Neural progenitor cell (in vitro differentiated cells): ENCODE measurements around the gene PLXNA4. TPM values are rescaled to one million over a fixed set of nuclear protein-coding genes. Genes with fewer than 3 reads are reported as not detected.

Experiments
- DNase-seq: peaks from one replicate; pipeline ENCODE4 v3.0.0-alpha.2; 2016; ENCODE audit warnings: low spot score
- H2AFZ ChIP-seq: fragments of 200-600 bp; sonication (generic); replicated peaks from 2 replicates; pipeline ENCODE4 v1.6.1; 2016; ENCODE audit warnings: antibody characterized with exemption
- H3F3A ChIP-seq: fragments of 200-600 bp; sonication (generic); 2 replicates; pipeline ENCODE4 v1.6.1; 2016; ENCODE audit warnings: antibody characterized with exemption, low read depth
- H3K27ac ChIP-seq: fragments of 200-600 bp; sonication (generic); 2 replicates; pipeline ENCODE4 v1.5.1; 2016; ENCODE audit warnings: mild to moderate bottlenecking
- H3K27me3 ChIP-seq: fragments of 200-600 bp; sonication (generic); 2 replicates; pipeline ENCODE4 v1.6.1; 2016; ENCODE audit warnings: mild to moderate bottlenecking, moderate library complexity
- H3K36me3 ChIP-seq: fragments of 200-600 bp; sonication (generic); 2 replicates; pipeline ENCODE4 v1.5.1; 2016
- H3K4me1 ChIP-seq: fragments of 200-600 bp; sonication (generic); 2 replicates; pipeline ENCODE4 v1.6.1; 2016; ENCODE audit warnings: mixed run types
- H3K4me2 ChIP-seq: fragments of 200-600 bp; sonication (generic); 2 replicates; pipeline ENCODE4 v1.6.1; 2016
- H3K4me3 ChIP-seq: fragments of 200-600 bp; sonication (generic); 2 replicates; pipeline ENCODE4 v1.5.1; 2016
- H3K79me2 ChIP-seq: fragments of 200-600 bp; sonication (generic); 2 replicates; pipeline ENCODE4 v1.6.1; 2016; ENCODE audit warnings: low read depth
- H3K9ac ChIP-seq: fragments of 200-600 bp; sonication (generic); 2 replicates; pipeline ENCODE4 v1.6.1; 2016
- H3K9me3 ChIP-seq: fragments of 200-600 bp; sonication (generic); 2 replicates; pipeline ENCODE4 v1.5.1; 2016; ENCODE audit warnings: low read depth
- H4K20me1 ChIP-seq: fragments of 200-600 bp; sonication (generic); 2 replicates; pipeline ENCODE4 v1.6.1; 2016; ENCODE audit warnings: low read depth
- H3K27ac Mint-ChIP-seq: 3 replicates; pipeline ENCODE4 v1.8.0; 2021; ENCODE audit warnings: mixed read lengths
- H3K27me3 Mint-ChIP-seq: 2 replicates; pipeline ENCODE4 v1.8.0; 2022; ENCODE audit warnings: low read depth, mild to moderate bottlenecking, inconsistent platforms, moderate library complexity, mixed read lengths; ENCODE audit not compliant: insufficient read depth
- H3K36me3 Mint-ChIP-seq: 3 replicates; pipeline ENCODE4 v1.8.0; 2021; ENCODE audit warnings: mixed read lengths
- H3K4me1 Mint-ChIP-seq: 3 replicates; pipeline ENCODE4 v1.8.0; 2021; ENCODE audit warnings: mixed read lengths
- H3K4me3 Mint-ChIP-seq: 3 replicates; pipeline ENCODE4 v1.8.0; 2021; ENCODE audit warnings: mild to moderate bottlenecking, moderate library complexity, mixed read lengths
- H3K9me3 Mint-ChIP-seq: 3 replicates; pipeline ENCODE4 v1.8.0; 2020; ENCODE audit warnings: mixed read lengths
- EZH2 ChIP-seq: fragments of 200-600 bp; sonication (generic); IDR thresholded peaks from 2 replicates; pipeline ENCODE4 v1.6.1; 2017; ENCODE audit warnings: antibody characterized with exemption, mild to moderate bottlenecking, moderate library complexity
- EZH2phosphoT487 ChIP-seq: fragments of 200-600 bp; sonication (generic); IDR thresholded peaks from 2 replicates; pipeline ENCODE4 v1.6.1; 2017; ENCODE audit warnings: antibody characterized with exemption
- total RNA-seq: library from RNA; depleted of rRNA; stranded (reverse); fragments of >200 nt; gene quantifications from 2 replicates; pipeline ENCODE4 v1.2.3, GENCODE V29; 2015; ENCODE audit warnings: low replicate concordance
- TF ChIP-seq, protein P1 (sequence below): fragments of 200-600 bp; sonication (generic); IDR thresholded peaks from 2 replicates; pipeline ENCODE4 v1.5.1; 2017; ENCODE audit warnings: antibody characterized with exemption, mild to moderate bottlenecking

The PLXNA4 gene
- total RNA-seq, 1 donor from 2014 or later = 0.49 TPM

DNA sequence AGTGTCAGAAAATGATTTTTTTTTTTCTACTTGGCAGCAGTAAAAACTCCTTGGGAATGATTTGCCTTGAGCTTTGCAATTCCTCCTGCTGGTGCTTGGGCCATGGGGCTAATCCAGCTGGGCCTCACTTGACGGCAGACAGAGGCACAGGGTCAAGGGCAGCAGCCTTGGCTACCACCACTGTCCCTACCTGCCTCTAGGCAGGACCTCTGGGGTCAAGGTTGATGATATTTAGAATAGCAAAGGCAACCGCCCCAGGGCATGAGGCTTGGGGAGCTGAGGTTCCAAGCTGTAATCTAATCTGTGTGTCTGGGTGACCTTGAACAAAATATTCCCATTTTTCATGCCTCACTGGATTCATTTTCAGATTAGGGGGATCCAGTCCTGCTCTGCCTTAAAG lies 327.4 kb downstream of the PLXNA4 start:
- Mint-ChIP-seq H3K4me1 (peaks cover 24% of the 10 kb centered on the region), H3K36me3 (no peaks in the 10 kb centered on the region), H3K27ac (no peak overlapping the region), H3K9me3 (peaks cover 7% of the 10 kb centered on the region), H3K4me3 (no peak overlapping the region), H3K27me3 (peaks cover 3% of the 10 kb centered on the region)
- peaks cover 10% of the 10 kb centered on the region for H3F3A ChIP-seq
- H3K36me3 ChIP-seq = no peaks in the 10 kb centered on the region
- no peak overlapping the region for H3K4me2 ChIP-seq
- H3K27ac ChIP-seq = no peak overlapping the region
- no peaks in the 10 kb centered on the region for H3K9me3 ChIP-seq
- no peak overlapping the region for H2AFZ ChIP-seq
- no peaks in the 10 kb centered on the region for H4K20me1 ChIP-seq
- no peak overlapping the region for H3K9ac ChIP-seq
- no peak overlapping the region for H3K4me3 ChIP-seq
- TF ChIP-seq, protein P1, sequence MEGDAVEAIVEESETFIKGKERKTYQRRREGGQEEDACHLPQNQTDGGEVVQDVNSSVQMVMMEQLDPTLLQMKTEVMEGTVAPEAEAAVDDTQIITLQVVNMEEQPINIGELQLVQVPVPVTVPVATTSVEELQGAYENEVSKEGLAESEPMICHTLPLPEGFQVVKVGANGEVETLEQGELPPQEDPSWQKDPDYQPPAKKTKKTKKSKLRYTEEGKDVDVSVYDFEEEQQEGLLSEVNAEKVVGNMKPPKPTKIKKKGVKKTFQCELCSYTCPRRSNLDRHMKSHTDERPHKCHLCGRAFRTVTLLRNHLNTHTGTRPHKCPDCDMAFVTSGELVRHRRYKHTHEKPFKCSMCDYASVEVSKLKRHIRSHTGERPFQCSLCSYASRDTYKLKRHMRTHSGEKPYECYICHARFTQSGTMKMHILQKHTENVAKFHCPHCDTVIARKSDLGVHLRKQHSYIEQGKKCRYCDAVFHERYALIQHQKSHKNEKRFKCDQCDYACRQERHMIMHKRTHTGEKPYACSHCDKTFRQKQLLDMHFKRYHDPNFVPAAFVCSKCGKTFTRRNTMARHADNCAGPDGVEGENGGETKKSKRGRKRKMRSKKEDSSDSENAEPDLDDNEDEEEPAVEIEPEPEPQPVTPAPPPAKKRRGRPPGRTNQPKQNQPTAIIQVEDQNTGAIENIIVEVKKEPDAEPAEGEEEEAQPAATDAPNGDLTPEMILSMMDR = no peak
- TF ChIP-seq EZH2 (no peak), EZH2phosphoT487 (no peak)
- H3K27me3 ChIP-seq = no peaks in the 10 kb centered on the region
- no peaks in the 10 kb centered on the region for H3K79me2 ChIP-seq
- peaks cover 34% of the 10 kb centered on the region for H3K4me1 ChIP-seq
- DNase-seq = no peak

DNA sequence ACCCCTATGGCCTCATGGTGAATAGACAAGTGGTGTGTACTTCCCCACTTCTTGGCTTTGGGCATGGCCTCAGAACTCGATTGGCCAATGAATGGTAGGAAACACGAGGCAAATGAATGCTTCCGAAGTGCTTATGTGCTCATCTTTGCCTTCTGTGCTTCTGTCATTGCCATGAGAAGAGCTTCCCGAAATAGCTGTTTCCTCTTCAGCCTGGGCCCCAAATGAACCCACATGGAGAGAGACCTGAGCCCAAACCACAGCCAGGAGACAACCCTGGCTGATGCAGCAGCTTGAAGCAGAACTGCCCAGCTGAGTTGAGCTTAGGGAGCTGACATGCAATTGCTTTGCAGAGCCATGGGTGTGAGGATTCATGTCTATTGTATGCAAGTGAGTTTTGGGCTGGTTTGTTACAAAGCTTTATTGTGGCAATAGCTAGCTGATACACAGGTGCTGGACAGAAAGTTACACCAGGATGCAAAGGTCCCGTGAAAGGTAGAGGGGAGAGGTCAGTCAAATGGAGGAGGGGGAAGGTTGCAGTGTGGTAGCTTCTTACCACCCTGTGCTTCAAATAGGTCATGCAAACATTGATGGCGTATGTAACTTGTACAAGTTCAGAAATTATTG lies 328.2 kb downstream of the PLXNA4 start:
- no peak for DNase-seq
- Histone ChIP-seq H3K4me2 (no peak overlapping the region), H4K20me1 (no peaks in the 10 kb centered on the region), H3K4me1 (peaks cover 34% of the 10 kb centered on the region), H3K4me3 (no peak overlapping the region), H3K27me3 (no peaks in the 10 kb centered on the region), H3K36me3 (no peaks in the 10 kb centered on the region), H3F3A (peaks cover 10% of the 10 kb centered on the region), H3K79me2 (no peaks in the 10 kb centered on the region), H2AFZ (no peak overlapping the region), H3K27ac (no peak overlapping the region), H3K9ac (no peak overlapping the region), H3K9me3 (no peaks in the 10 kb centered on the region)
- Mint-ChIP-seq H3K9me3 (peaks cover 7% of the 10 kb centered on the region), H3K36me3 (no peaks in the 10 kb centered on the region), H3K27ac (no peak overlapping the region), H3K4me1 (peaks cover 24% of the 10 kb centered on the region), H3K27me3 (peaks cover 3% of the 10 kb centered on the region), H3K4me3 (no peak overlapping the region)
- TF ChIP-seq EZH2 = no peak
- no peak for TF ChIP-seq EZH2phosphoT487
- TF ChIP-seq, protein P1 = no peak

DNA sequence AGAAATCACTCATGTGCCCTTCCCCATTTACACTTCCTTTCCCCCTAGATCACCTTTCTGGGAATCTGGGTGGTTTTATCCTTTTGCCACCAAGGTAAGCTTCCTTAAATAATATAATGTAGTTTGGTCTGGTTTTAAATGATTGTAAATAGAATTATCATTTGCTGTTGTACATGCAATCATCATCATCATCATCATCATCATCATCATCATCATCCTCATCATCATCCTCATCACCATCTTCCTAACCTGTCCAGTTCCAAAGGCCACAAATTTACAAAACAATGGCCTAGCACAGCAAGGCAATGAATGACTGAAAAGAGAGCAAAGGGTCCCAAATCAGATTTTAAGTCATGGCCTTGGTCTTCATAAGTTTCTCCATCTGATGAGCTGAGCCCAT lies 329.7 kb downstream of the PLXNA4 start:
- Histone ChIP-seq H3K4me1 (peaks cover 30% of the 10 kb centered on the region), H3K4me2 (no peak overlapping the region), H3K27ac (no peak overlapping the region), H3K36me3 (no peaks in the 10 kb centered on the region), H3K27me3 (no peaks in the 10 kb centered on the region), H4K20me1 (no peaks in the 10 kb centered on the region), H3K9me3 (no peaks in the 10 kb centered on the region), H2AFZ (no peak overlapping the region), H3F3A (peaks cover 10% of the 10 kb centered on the region), H3K4me3 (no peak overlapping the region), H3K9ac (no peak overlapping the region), H3K79me2 (no peaks in the 10 kb centered on the region)
- H3K36me3 Mint-ChIP-seq = no peaks in the 10 kb centered on the region
- no peak overlapping the region for H3K27ac Mint-ChIP-seq
- H3K9me3 Mint-ChIP-seq = peaks cover 7% of the 10 kb centered on the region
- no peak overlapping the region for H3K4me3 Mint-ChIP-seq
- TF ChIP-seq, protein P1 = no peak
- TF ChIP-seq EZH2phosphoT487 = no peak
- TF ChIP-seq EZH2 = no peak
- no peak for DNase-seq
- H3K27me3 Mint-ChIP-seq = peaks cover 3% of the 10 kb centered on the region
- H3K4me1 Mint-ChIP-seq = peaks cover 20% of the 10 kb centered on the region
